Measurements from ENCODE around the gene RAMP2.

RAMP2 gene

GRCh38 chr17:42791948-42792347 lies 30.9 kb downstream of the RAMP2 start:
- no peak overlapping the region for H3K4me3 ChIP-seq (ENCODE audit: low read depth, low read length)

- H3K4me3 ChIP-seq (ENCODE audit: low read depth, low read length), result no peak overlapping the region
Measured at GRCh38 chr17:42792545-42792944, 31.5 kb downstream of the RAMP2 start.

GRCh38 chr17:42795061-42795460 lies 34.0 kb downstream of the RAMP2 start:
- H3K4me3 ChIP-seq (ENCODE audit: low read depth, low read length), result no peak overlapping the region

- no peak overlapping the region for H3K4me3 ChIP-seq (ENCODE audit: low read depth, low read length)
Measured at GRCh38 chr17:42795465-42795864, 34.4 kb downstream of the RAMP2 start.

- H3K4me3 ChIP-seq (ENCODE audit: low read depth, low read length), result no peak overlapping the region
Measured at GRCh38 chr17:42796066-42796758, 35.2 kb downstream of the RAMP2 start.

GRCh38 chr17:42797067-42798007 lies 36.3 kb downstream of the RAMP2 start:
- H3K4me3 ChIP-seq (ENCODE audit: low read depth, low read length), result peak overlapping the region; percentile 98

- H3K4me3 ChIP-seq (ENCODE audit: low read depth, low read length), result peak overlapping the region; percentile 98
Measured at GRCh38 chr17:42798011-42798382, 37.0 kb downstream of the RAMP2 start.

GRCh38 chr17:42798383-42799380 lies 37.7 kb downstream of the RAMP2 start, which contains the start of the genes CNTD1 and COA3:
Gene CNTD1, plus strand, starts transcription at chr17:42798861. Its CDS starts 207 bp downstream, at chr17:42799068.
Gene COA3, minus strand, starts transcription at chr17:42798704. Its CDS starts 23 bp downstream, at chr17:42798681.
- H3K4me3 ChIP-seq (ENCODE audit: low read depth, low read length), result peak within 1 kb of the TSS; percentile 98

GRCh38 chr17:42803074-42803883 lies 42.3 kb downstream of the RAMP2 start:
- H3K4me3 ChIP-seq (ENCODE audit: low read depth, low read length), result no peak overlapping the region

GRCh38 chr17:42804918-42805367 lies 43.9 kb downstream of the RAMP2 start:
- H3K4me3 ChIP-seq (ENCODE audit: low read depth, low read length), result no peak overlapping the region

GRCh38 chr17:42806249-42806648 lies 45.2 kb downstream of the RAMP2 start:
- no peak overlapping the region for H3K4me3 ChIP-seq (ENCODE audit: low read depth, low read length)

- H3K4me3 ChIP-seq (ENCODE audit: low read depth, low read length), result no peak overlapping the region
Measured at GRCh38 chr17:42809250-42809649, 48.2 kb downstream of the RAMP2 start.
